Mesangial cell (primary cell): ENCODE measurements around the gene TGFBR1. TPM values are rescaled to one million over a fixed set of nuclear protein-coding genes. Genes with fewer than 3 reads are reported as not detected.

Experiments used
- total RNA-seq: library from RNA; depleted of rRNA; stranded (reverse); fragments of >200 nt; gene quantifications from 2 replicates; pipeline ENCODE4 v1.2.3, GENCODE V29; 2015

Gene TGFBR1
- total RNA-seq: 55.0 and 56.1 TPM in 2 replicates

GRCh38 chr9:99104459-99105151 is at the start of gene TGFBR1:
Gene TGFBR1, plus strand, starts transcription at chr9:99105113. Its CDS starts 93 bp downstream, at chr9:99105206.

Other genes starting within 250 kb of the TGFBR1 start
- 0.16 and 3.5 TPM in 2 replicates for gene COL15A1, start 161.2 kb upstream of the TGFBR1 start, total RNA-seq
- gene ALG2, start 116.8 kb downstream of the TGFBR1 start, total RNA-seq: 29.3 and 38.0 TPM in 2 replicates
- gene SEC61B, start 117.2 kb downstream of the TGFBR1 start, total RNA-seq: 172 and 233 TPM in 2 replicates